Skeletal muscle satellite cell (primary cell): Measurements from ENCODE around the gene SPAG16.

ENCODE experiments used
- H3K27me3 ChIP-seq: 2 replicates; pipeline ENCODE4 v1.7.0; 2013; ENCODE audit warnings: low read length; ENCODE audit not compliant: control insufficient read depth, insufficient read depth
- H3K36me3 ChIP-seq: 2 replicates; pipeline ENCODE4 v1.7.0; 2013; ENCODE audit warnings: mild to moderate bottlenecking, control low read depth, low read length; ENCODE audit not compliant: insufficient read depth
- H3K4me1 ChIP-seq: 2 replicates; pipeline ENCODE4 v1.7.0; 2013; ENCODE audit warnings: low read length; ENCODE audit not compliant: control insufficient read depth, insufficient read depth
- H3K4me2 ChIP-seq: 2 replicates; pipeline ENCODE4 v1.7.0; 2013; ENCODE audit warnings: mild to moderate bottlenecking, low read length
- H3K4me3 ChIP-seq: 2 replicates; pipeline ENCODE4 v1.7.0; 2013; ENCODE audit warnings: low read length
- H3K9ac ChIP-seq: 2 replicates; pipeline ENCODE4 v1.7.0; 2013; ENCODE audit warnings: mild to moderate bottlenecking, low read depth, low read length, moderate library complexity
- H3K9me3 ChIP-seq: replicated peaks from 2 replicates; pipeline ENCODE4 v1.7.0; 2013; ENCODE audit warnings: mild to moderate bottlenecking, control low read depth, low read length

Gene SPAG16

GRCh38 chr2:213562539-213563180 lies 278.4 kb downstream of the SPAG16 start:
- H3K9ac ChIP-seq = no peak overlapping the region
- no peaks in the 10 kb centered on the region for H3K27me3 ChIP-seq
- no peaks in the 10 kb centered on the region for H3K36me3 ChIP-seq
- H3K4me3 ChIP-seq = no peak overlapping the region
- H3K9me3 ChIP-seq = no peaks in the 10 kb centered on the region
- no peaks in the 10 kb centered on the region for H3K4me1 ChIP-seq
- H3K4me2 ChIP-seq = no peak overlapping the region

GRCh38 chr2:213566846-213567245 lies 282.6 kb downstream of the SPAG16 start:
- Histone ChIP-seq H3K4me2 (no peak overlapping the region), H3K9ac (no peak overlapping the region), H3K4me1 (no peaks in the 10 kb centered on the region), H3K4me3 (no peak overlapping the region), H3K9me3 (no peaks in the 10 kb centered on the region), H3K27me3 (no peaks in the 10 kb centered on the region), H3K36me3 (no peaks in the 10 kb centered on the region)

GRCh38 chr2:213609570-213610170 lies 325.4 kb downstream of the SPAG16 start:
- Histone ChIP-seq H3K9me3 (no peaks in the 10 kb centered on the region), H3K4me3 (no peak overlapping the region), H3K4me1 (no peaks in the 10 kb centered on the region), H3K4me2 (no peak overlapping the region), H3K36me3 (no peaks in the 10 kb centered on the region), H3K9ac (no peak overlapping the region), H3K27me3 (no peaks in the 10 kb centered on the region)

GRCh38 chr2:213627054-213627710 lies 342.9 kb downstream of the SPAG16 start:
- H3K27me3 ChIP-seq = no peaks in the 10 kb centered on the region
- no peaks in the 10 kb centered on the region for H3K9me3 ChIP-seq
- H3K36me3 ChIP-seq = no peaks in the 10 kb centered on the region
- no peak overlapping the region for H3K9ac ChIP-seq
- no peak overlapping the region for H3K4me3 ChIP-seq
- H3K4me1 ChIP-seq = no peaks in the 10 kb centered on the region
- no peak overlapping the region for H3K4me2 ChIP-seq

GRCh38 chr2:213627835-213628460 lies 343.7 kb downstream of the SPAG16 start:
- H3K4me2 ChIP-seq = no peak overlapping the region
- no peaks in the 10 kb centered on the region for H3K36me3 ChIP-seq
- no peaks in the 10 kb centered on the region for H3K27me3 ChIP-seq
- H3K9ac ChIP-seq = no peak overlapping the region
- H3K9me3 ChIP-seq = no peaks in the 10 kb centered on the region
- H3K4me3 ChIP-seq = no peak overlapping the region
- no peaks in the 10 kb centered on the region for H3K4me1 ChIP-seq

- no peaks in the 10 kb centered on the region for H3K4me1 ChIP-seq
- no peak overlapping the region for H3K9ac ChIP-seq
- H3K4me3 ChIP-seq = no peak overlapping the region
- no peaks in the 10 kb centered on the region for H3K27me3 ChIP-seq
- H3K4me2 ChIP-seq = no peak overlapping the region
- no peaks in the 10 kb centered on the region for H3K9me3 ChIP-seq
- H3K36me3 ChIP-seq = no peaks in the 10 kb centered on the region
Measured at GRCh38 chr2:213640738-213641425, 356.6 kb downstream of the SPAG16 start.

GRCh38 chr2:213644926-213645325 lies 360.7 kb downstream of the SPAG16 start:
- Histone ChIP-seq H3K36me3 (no peaks in the 10 kb centered on the region), H3K9ac (no peak overlapping the region), H3K27me3 (no peaks in the 10 kb centered on the region), H3K4me2 (no peak overlapping the region), H3K4me3 (no peak overlapping the region), H3K9me3 (no peaks in the 10 kb centered on the region), H3K4me1 (no peaks in the 10 kb centered on the region)

- H3K4me1 ChIP-seq = no peaks in the 10 kb centered on the region
- no peaks in the 10 kb centered on the region for H3K36me3 ChIP-seq
- no peaks in the 10 kb centered on the region for H3K27me3 ChIP-seq
- no peak overlapping the region for H3K4me3 ChIP-seq
- no peaks in the 10 kb centered on the region for H3K9me3 ChIP-seq
- H3K4me2 ChIP-seq = no peak overlapping the region
- no peak overlapping the region for H3K9ac ChIP-seq
Measured at GRCh38 chr2:213649176-213649575, 364.9 kb downstream of the SPAG16 start.

- Histone ChIP-seq H3K4me3 (no peak overlapping the region), H3K36me3 (no peaks in the 10 kb centered on the region), H3K4me2 (no peak overlapping the region), H3K4me1 (no peaks in the 10 kb centered on the region), H3K9me3 (no peaks in the 10 kb centered on the region), H3K9ac (no peak overlapping the region), H3K27me3 (no peaks in the 10 kb centered on the region)
Measured at GRCh38 chr2:213664817-213665216, 380.6 kb downstream of the SPAG16 start.

GRCh38 chr2:213669657-213670056 lies 385.4 kb downstream of the SPAG16 start:
- Histone ChIP-seq H3K4me2 (no peak overlapping the region), H3K36me3 (no peaks in the 10 kb centered on the region), H3K9me3 (no peaks in the 10 kb centered on the region), H3K27me3 (no peaks in the 10 kb centered on the region), H3K4me1 (no peaks in the 10 kb centered on the region), H3K9ac (no peak overlapping the region), H3K4me3 (no peak overlapping the region)

- Histone ChIP-seq H3K9ac (no peak overlapping the region), H3K4me2 (no peak overlapping the region), H3K27me3 (no peaks in the 10 kb centered on the region)
Measured at GRCh38 chr2:213678437-213679218, 394.4 kb downstream of the SPAG16 start.

More at GRCh38 chr2:213678437-213679218, 394.4 kb downstream of the SPAG16 start:
- no peaks in the 10 kb centered on the region for H3K4me1 ChIP-seq
- no peak overlapping the region for H3K4me3 ChIP-seq
- H3K36me3 ChIP-seq = no peaks in the 10 kb centered on the region
- H3K9me3 ChIP-seq = no peaks in the 10 kb centered on the region
